GM06990 (cell line): ENCODE results near the gene VWA3B.
"Not testable (repeated sequence)": the region's sequence is repeated elsewhere in the genome, so short reads cannot be mapped to it uniquely, and the experiment has no call there.

ENCODE experiments used
- DNase-seq: peaks from one replicate; pipeline ENCODE4 v3.0.0-alpha.2; 2011; ENCODE audit not compliant: insufficient read length; ENCODE audit errors: extremely low read depth
- H3K27me3 ChIP-seq: replicated peaks from 2 replicates; pipeline ENCODE4 v1.6.0; 2011; ENCODE audit warnings: low read length; ENCODE audit not compliant: control insufficient read depth, insufficient read depth
- H3K36me3 ChIP-seq: 2 replicates; pipeline ENCODE4 v1.5.1; 2011; ENCODE audit warnings: low read length; ENCODE audit not compliant: control insufficient read depth, insufficient read depth
- H3K4me3 ChIP-seq: replicated peaks from 2 replicates; pipeline ENCODE4 v1.5.1; 2011; ENCODE audit warnings: low read depth, mild to moderate bottlenecking, control low read depth, low read length
- CTCF ChIP-seq: IDR thresholded peaks from 2 replicates; pipeline ENCODE4 v1.5.1; 2011; ENCODE audit warnings: low read length, control low read depth, mild to moderate bottlenecking, inconsistent platforms; ENCODE audit not compliant: insufficient read depth, poor library complexity, severe bottlenecking

The VWA3B gene

DNA sequence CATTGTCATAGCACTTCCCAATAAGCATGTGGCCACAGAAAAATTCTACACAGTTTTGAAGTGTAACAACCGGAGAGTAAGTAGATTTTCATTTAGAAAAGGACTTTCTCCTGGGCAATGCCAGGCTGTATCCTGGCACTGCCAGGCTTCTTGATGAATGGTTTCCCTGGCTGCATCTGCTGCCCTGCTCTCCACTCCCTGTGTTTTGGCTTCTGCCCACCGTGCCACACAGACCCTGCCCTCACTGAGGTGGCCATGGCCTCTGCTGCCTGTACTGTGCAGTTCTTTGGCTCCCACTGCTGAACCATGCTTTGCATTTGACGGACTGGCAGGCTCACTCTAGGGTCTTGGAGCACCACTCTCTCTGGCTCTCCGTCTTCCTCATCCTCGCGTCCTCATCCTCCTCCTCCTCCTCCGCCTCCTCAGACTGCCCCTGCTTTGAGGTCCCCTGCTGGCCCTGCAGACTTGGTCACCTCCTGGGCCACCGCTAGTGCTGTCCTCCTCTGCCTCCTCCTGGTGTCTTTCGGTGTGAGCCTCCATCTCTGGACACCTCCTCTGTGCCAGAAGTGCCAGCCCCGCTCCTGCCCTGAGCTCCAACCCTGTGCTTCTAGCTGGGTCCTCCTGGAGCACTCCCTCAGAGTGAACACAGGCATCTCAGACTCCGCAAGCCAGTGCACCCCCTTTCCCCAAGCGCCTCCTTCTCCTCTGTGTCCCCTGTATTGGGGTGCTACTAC is 213.3 kb downstream of the VWA3B start:
- DNase-seq: no peak
- Histone ChIP-seq H3K27me3 (no peaks in the 10 kb centered on the region; the same call in none of the 2 replicates), H3K4me3 (no peak overlapping the region), H3K36me3 (no peaks in the 10 kb centered on the region)
- no peak for TF ChIP-seq CTCF

DNA sequence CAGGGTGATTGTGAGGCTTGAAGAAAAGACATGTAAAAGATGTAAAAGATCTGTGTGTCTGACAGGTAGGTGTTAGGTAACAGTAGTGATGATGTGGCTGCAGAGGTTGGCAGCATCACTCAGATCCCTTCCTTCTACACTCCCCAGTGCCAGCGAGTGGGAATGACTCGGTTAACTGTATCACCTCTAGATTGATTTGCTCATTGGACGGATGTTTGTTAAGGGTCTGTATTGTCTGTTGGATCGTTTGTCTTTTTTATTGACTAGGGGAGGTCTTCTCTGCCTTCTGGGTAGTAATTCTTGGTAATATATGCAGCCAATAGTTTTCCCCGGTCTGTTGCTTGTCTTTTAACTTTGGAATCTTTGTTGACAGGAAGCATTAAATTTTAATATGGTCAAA is 214.5 kb downstream of the VWA3B start:
- H3K27me3 ChIP-seq: no peaks in the 10 kb centered on the region; the same call in none of the 2 replicates
- DNase-seq: no peak
- H3K4me3 ChIP-seq: no peak overlapping the region
- no peaks in the 10 kb centered on the region for H3K36me3 ChIP-seq
- TF ChIP-seq CTCF: no peak

DNA sequence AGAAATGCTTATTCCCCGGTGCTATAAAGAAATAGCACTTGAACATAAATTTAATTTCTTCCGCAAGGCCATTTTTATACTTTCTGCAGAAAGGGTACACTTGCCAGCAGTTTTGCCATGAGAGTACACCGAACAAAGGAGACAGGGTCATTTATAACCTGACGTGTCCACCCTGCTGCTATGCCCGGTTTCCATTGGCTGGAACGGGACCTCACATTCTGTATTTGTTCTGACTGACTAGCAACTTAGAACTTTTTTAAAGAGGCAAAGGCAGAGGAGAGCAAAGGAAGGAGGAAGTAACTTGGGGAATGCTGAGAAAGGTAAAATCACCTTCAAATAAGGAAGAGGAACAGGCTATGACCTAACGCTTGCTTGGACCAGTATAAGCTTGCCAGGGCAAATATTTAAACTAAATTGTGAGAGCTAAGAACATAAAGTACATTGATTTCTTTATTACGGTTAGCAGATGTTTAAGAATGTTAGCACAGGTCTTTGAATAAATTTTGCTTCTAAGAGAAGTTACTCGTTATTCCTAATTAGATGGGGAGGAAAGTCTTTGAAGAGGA is 220.2 kb downstream of the VWA3B start:
- not testable (repeated sequence) for H3K27me3 ChIP-seq

DNA sequence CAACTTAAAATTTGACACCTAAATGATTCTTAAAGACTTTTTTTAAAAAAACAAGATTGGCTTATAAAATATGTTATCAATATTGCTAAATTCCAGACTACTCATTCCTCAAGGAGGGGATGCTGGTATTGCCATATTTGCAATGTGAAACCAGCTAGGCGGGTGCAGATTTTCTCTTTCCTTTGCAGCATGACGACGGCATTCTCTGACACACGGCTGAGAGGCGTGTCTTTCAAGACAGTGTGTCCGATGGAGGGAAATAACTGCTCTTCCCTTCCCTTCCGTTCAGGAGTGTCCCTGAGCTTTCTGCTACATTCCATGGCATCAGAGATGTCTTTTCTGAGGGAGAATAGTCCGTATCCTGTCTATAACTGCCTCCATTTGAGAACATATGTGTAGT is 221.1 kb downstream of the VWA3B start:
- H3K27me3 ChIP-seq: peaks cover 1% of the 10 kb centered on the region
- H3K36me3 ChIP-seq: no peaks in the 10 kb centered on the region
- TF ChIP-seq CTCF: no peak

More for the DNA sequence above, 220.2 kb downstream of the VWA3B start:
- H3K4me3 ChIP-seq, DNase-seq, H3K36me3 ChIP-seq: not testable (repeated sequence)

DNA sequence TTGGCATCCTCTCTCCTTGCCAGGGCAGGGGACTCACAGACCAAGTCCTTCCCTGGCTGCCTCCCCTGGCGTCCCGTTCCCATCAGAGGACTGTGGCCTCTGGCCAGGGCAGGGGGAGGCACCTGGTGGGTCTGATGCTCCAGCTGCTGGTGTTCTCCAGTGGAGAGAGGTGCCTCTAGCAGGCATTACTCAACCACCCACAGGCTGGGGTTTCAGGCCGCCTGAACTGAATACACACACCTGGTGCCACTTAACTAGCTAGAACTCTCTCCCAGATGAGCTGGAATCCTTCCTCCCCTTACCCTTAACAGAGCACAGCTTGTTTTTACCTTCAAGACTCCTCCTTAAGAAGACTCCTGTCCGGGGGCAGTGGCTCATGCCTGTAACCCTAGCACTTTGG is 221.6 kb downstream of the VWA3B start:
- no peak for TF ChIP-seq CTCF

More for the DNA sequence above, 221.1 kb downstream of the VWA3B start:
- H3K4me3 ChIP-seq: no peak overlapping the region
- no peak for DNase-seq

DNA sequence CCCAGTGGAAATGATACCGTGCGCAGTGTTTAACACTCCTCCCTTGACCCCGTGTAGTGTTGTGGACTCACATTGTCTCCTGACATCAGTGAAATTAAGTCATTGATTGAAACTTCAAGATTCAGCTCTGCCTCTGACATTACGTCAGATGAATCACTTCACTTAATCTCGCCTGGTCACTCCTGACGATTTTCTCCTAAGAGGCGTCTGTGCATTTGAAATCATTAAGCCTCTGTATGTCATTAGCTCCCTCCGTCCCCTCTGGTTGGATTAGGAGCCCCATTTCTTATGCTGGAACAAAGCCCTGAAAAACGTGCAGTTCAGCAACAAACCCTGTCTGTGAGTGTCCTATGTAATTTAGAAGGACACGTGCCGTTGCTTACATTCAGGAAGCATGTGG is 222.6 kb downstream of the VWA3B start:
- no peaks in the 10 kb centered on the region for H3K36me3 ChIP-seq
- H3K27me3 ChIP-seq: peaks cover 1% of the 10 kb centered on the region
- no peak overlapping the region for H3K4me3 ChIP-seq
- DNase-seq: no peak
- no peak for TF ChIP-seq CTCF

More for the DNA sequence above, 221.6 kb downstream of the VWA3B start:
- DNase-seq: no peak
- Histone ChIP-seq H3K4me3 (no peak overlapping the region), H3K36me3 (no peaks in the 10 kb centered on the region), H3K27me3 (peaks cover 1% of the 10 kb centered on the region)
